HG03442 (cell line): Measurements from ENCODE around the gene ZNF583.

ENCODE experiments used
- ATAC-seq: cut with Tn5 transposase; IDR thresholded peaks from one replicate; pipeline ENCODE4 v1.9.1; 2021; ENCODE audit warnings: mild to moderate bottlenecking, moderate library complexity; ENCODE audit not compliant: unreplicated experiment

Gene ZNF583

DNA sequence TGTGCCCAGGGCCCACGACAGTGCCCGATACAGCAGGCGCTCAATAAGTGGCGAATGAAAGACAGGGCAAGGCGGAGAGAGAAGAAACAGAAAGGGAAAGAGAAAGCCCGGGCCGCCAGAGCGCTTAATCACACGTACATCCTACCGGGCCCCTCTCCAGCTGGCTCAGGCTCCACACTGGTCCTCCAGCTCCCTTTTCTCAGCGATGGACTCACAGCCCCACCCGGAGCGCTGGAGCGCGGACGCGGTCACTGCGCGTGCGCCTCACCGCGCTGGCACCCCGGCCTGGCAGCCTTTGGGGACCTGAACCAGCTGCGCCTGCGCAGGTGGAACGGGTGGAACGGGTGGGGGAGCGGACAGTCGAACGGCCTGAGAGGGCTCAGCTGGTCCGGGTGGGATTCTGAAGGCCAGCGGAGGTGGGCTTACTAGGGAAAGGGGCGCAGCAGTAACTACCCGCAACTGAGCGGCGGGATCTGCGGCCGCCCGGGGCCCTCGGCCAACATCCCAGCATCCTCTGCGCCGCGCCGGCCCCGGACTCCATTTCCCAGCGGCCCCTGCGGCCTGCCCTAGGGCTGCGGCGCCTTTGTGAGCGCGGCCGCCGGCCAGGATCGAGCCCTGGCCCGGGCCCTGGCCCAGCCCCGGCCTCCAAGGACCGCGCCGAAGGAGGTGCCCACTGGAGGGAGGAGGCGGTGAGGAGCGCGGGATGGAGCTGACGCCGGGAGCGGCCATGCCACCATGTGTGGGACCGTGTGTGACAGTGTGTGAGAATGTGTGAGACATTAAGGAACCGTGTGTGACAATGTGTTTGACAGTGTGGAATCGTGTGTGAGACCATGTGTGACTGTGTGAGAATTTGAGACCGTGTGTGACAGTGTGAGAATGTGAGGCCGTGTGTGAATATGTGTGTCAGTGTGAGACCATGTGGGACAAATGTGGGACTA, at the start of gene ZNF583:
Gene ZNF583 (plus strand): TSS at position 569 of the 941 bp plus-strand sequence. CDS start 2,783 bp downstream, outside the sequence.
- ATAC-seq = peak; percentile 78

DNA sequence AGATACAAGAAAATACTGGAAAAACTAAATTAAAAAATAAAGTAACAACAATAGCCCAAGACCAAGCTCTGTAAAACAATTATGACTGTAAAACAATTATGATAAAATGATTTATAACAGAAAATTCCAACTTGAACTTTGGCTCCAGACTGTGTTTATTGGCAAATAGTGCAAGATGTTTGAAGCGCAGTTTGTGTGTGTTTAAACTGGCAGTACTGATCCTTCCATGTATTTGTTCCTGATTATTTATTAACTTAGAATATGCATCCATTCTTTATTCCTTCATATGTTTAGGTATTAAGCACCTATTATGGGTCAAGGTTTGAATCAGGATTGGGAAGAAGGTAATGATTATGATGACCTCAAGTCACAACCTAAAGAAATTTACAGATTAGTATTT, 48.6 kb upstream of the ZNF583 start:
- no peak for ATAC-seq

DNA sequence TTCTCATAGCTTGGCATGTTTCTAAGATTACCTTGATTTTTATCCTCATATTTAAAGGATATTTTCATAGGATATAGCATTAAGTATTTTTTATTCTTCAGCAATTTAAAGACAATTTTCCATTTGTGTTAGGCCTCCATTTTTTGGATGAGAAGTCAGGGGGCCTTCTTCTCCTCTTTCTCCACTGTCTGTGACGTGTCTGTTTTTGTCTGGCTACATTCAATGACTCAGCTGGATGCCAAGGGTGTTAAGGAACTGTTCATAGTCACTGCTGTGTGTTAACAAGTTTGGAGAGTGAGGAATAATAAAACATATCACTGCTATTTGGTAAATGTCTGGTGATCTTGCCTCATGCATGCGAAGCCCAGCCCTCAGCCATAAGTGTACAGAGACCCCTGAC, 47.2 kb upstream of the ZNF583 start:
- no peak for ATAC-seq

DNA sequence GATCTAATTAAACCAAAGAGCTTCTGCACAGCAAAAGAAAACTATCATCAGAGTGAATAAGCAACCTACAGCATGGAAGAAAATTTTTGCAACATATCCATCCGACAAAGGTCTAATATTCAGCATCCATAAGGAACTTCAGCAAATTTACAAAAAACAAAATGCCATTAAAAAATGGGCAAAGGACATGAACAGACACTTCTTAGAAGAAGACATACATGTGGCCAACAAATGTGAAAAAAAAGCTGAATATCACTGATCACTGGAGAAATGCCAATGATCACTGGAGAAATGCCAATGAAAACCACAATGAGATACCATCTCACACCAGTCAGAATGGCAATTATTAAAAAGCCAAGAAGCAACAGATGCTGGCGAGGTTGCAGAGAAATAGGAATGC, 43.3 kb upstream of the ZNF583 start:
- ATAC-seq = no peak

DNA sequence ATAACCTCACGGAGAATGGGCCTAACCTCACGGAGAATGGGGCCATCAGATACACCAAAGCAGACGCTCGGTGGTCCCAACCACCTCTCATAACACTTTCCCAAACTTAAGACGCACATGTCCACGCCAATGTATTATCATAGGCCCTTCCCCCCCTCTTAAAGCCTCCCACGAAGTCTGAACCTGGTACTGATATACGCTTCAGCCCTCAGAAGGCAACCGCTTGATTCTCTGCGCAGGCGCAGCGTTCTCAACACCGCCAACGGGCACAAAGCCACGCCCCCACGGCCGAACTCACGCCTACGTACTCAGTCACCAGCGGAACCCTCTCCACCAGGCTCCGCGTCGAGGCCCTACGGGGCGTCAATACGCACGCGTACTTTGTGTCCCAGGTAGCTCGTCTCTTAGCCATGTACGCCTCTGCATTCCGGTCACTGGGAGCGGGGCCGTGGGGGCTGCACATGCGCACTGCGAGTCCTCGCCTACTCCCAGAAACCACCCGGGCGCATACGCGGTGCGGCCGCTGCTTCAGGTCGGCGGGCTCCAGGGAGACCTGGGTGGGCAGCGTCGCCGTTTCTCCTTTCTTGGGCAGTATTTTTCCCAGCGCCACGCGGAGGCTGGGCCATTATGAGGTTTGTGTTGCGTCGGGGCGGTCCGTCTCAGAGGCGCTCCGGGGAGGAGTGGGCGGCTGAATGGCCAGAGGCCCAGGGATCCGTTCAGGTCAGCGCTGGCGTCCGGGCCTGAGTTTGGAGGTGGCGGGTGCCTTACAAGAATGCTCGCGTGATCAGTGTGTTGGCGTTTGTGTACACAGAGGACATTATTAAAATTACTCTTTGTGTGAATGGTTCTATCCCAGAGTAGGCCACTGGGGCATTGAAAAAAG, 36.1 kb upstream of the ZNF583 start:
- ATAC-seq = peak; percentile 73

DNA sequence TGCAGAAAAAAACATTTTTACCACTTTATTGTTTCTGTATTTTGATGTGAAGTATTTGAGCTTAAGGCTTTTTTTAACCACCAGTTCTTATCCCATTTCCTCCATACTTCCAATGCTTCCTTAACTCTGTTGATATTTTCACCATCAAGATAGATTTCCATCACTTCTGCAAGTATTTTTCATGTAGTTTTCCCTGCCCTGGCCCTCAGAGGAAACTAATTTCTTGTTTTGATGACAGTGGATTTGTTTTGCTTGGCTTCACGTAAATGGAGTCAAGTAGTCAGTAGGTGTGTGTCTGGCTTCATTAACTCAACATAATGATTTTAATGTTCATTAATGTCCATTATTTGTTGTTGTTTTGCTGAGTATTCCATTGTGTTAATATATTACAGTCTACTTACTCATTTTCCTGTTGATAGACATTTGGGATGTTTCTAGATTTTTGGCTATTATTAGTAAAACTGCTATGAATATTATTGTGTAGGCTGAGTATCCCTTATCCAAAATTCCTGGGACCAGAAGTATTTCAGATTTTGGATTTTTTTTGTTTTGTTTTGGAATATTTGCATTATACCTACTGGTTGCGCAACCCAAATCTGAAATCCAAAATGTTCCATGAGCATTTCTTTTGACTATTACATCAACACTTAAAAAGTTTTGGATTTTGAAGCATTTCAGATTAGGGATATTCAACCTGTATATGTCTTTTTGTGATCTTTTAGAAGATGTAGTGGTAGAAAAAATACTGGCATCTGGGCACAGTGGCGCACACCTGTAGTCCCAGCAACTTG, 34.1 kb upstream of the ZNF583 start:
- no peak for ATAC-seq

DNA sequence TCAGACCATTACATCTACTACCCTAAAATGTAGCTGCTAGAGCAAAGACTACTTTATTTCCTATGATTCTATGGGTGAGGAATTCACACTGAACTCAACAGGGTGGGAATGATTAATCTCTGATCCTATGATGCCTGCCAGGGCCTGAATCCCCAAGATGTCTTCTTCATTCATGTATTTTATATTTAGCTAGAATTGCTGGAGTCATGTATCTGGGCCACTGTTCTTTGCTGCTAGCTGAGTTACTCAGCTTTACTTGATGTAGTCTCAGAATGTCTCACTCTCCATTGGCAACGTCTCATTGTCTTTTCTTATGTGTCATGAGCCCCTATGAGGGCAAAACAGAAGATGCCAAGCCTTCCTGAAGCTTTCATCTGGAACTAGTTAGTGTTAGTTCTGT, 31.9 kb upstream of the ZNF583 start:
- ATAC-seq = no peak

DNA sequence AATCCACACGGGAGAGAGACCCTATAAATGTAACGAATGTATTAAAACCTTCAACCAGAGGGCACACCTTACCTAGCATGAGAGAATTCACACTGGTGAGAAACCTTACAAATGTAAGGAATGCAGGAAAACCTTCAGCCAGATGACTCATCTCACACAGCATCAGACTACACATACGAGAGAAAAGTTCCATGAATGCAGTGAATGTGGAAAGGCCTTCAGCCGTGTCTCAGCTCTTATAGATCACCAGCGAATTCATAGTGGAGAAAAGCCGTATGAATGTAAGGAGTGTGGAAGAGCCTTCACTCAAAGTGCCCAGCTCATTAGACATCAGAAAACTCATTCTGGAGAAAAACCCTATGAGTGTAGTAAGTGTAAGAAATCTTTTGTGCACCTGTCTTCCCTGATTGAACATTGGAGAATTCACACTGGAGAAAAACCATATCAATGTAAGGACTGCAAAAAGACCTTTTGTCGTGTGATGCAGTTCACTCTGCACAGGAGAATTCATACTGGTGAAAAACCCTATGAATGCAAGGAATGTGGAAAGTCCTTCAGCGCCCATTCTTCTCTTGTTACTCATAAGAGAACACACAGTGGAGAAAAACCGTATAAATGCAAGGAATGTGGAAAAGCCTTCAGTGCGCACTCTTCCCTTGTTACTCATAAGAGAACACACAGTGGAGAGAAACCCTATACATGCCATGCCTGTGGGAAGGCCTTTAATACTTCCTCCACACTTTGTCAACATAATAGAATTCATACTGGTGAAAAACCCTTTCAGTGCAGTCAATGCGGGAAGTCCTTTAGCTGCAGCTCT, 26.8 kb upstream of the ZNF583 start:
- no peak for ATAC-seq

DNA sequence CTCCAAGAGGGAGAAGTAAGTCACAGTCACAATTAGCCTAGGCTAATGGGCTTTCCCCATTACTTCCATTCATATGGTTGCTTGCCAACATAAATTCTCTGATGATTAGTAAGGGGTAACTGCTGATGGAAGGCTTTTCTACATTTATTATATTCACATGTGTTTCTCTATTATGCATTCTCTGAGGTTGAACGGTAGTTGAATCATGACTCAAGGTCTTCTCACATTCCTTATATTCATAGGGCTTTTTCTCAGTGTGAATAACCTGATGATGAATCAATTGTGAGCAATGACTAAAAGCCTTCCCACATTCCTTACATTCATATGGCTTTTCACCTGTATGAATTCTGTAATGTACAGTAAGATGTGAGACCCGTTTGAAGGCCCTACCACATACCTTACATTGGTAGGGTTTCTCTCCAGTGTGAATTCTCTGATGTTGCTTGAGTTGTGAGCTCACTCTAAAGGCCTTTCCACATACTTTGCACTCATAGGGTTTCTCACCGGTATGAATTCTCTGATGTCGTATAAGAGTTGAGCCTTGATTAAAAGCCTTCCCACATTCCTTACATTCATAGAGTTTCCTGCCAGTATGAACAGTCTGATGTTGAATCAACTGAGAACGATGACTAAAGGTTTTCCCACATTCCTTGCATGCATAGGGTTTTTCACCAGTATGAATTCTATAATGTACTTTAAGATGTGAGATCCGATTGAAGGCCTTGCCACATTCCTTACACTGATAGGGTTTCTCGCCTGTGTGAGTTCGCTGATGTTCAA, 20.1 kb upstream of the ZNF583 start:
- ATAC-seq = no peak

DNA sequence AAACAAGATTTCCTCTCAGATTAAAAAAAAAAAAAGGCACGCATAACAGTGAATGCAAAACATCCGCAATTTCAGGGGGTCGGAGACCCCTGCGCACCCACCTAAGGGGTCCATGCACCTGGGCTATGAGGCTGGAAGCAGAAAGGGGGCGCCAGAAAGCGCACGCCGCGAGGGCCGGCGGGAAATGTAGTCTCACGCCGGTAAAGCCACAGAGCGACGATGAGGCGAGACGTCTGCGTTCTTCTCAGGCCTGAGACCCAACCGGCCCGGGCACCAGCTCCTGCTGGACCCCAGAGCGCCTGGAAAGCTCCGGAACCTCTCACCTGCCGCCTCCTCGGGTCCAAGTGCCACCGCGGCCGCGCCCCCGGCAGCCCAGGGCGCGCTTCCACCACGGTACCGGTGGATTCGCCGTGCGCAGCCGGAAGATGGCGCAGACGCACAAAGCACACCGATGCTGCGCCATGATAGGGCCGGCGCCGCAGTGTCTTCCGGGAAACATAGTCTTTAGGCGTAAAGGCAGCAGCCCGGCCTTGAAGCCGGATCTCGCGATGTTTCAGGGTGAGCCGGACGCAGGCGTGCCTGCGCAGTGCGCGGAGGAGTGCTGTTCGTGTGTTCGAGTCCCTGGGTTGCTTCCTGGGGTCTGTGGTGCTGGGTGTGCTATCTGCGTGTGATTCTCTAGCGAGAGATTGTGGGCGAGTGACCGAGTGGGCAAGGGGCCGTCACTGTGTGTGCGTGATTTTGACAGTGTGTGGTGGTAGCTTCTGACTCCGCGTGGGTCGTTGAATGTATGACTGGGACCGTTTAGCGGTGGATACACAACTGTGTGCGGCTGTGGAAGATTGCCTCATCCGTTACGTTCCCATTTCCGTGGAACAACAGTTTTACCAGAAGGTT, 10.8 kb upstream of the ZNF583 start, which contains the start of gene ZNF582:
Gene ZNF582 (minus strand): TSS at position 416 of the 894 bp plus-strand sequence. CDS start 1,782 bp downstream, outside the sequence.
- ATAC-seq = peak; percentile 97

DNA sequence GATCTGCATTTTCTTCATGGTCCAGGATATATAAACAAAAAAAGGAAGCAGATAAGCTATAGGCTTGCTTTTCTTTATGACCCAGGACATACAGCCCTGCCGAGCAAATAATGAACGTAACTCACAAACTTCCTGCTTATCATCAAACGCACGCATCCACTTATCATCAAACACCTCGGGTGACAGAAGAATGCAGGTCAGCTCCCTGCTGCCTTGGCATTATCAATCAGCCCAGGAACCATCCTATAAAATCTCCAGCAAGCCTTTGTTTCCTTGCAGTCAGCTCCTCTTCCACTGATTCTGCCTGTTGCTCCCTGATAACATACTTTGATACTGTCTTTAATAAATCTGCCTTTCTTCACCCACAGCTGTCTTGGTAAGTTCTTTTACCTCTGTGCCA, 5.3 kb upstream of the ZNF583 start:
- no peak for ATAC-seq

DNA sequence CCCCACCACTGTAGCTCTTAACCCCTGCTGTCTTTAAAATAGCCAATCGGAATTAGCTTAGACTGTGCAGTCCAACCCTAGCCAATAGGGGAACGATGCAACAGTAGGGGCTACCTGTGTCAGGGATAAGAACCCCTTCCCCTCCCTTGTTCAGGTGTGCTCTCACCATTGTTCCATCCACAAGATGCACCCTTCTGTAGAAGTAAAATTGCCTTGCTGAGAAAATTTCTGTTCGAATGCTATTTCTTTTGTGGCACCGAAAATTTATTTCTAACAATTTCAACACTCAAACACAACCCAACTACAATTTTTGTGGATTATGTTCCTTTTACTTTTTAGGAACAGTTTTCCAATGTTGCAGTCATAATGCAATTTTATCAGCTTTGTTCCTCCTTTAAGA, 3.6 kb upstream of the ZNF583 start:
- no peak for ATAC-seq

DNA sequence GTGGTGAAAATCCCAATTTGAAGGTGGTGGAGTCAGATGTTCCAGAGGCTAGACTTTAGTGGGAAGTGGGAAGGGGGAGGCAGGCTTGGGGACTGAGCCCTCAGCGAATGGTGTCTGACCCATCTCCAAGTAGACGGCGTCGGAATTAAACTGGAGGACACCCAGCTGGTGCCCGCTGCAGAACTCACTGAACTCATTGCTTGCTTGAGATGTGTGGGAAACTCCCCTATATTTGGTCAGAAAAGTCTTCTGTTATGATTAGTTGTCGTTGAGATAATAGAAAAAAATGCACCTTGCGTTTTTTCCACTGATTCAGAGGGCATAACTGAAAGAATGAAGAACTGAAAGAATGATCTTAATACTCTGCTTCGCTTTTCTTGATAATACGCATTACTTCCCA, 871 bp upstream of the ZNF583 start:
- ATAC-seq = no peak

DNA sequence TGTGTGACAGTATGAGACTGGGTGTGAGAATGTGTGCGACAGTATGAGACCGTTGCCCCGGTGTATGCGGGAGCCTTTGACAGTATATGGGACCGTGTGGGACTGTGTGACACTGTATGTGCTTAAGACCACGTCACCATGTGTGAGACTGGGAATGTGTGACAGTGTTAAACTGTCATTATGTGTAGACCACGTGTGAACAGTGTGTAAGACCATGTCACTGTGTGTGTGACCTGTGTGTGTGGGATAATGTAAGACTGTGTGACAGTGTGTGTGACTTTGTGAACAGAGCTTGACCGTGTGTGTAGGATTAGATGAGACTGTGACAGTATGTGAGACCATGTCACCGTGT, 549 bp downstream of the ZNF583 start:
- no peak for ATAC-seq

DNA sequence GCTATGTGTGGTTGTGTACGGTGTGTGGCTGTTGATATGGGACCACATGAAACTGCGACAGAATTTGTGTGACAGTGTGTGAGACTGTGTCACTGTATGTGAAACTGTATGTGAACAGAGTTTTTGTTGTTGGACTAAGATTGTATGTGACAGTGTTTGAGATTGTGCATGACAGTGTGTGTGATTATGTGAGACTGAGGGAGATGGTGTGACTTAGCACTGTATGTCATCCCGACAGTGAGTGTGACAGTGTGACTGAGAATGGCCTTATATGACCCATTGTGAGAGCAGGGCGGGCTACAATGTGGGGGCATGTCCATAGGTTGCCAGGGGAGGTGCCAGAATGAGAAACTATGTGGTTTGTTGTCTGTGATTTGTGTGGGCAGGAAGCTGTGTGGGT, 930 bp downstream of the ZNF583 start:
- ATAC-seq = no peak

DNA sequence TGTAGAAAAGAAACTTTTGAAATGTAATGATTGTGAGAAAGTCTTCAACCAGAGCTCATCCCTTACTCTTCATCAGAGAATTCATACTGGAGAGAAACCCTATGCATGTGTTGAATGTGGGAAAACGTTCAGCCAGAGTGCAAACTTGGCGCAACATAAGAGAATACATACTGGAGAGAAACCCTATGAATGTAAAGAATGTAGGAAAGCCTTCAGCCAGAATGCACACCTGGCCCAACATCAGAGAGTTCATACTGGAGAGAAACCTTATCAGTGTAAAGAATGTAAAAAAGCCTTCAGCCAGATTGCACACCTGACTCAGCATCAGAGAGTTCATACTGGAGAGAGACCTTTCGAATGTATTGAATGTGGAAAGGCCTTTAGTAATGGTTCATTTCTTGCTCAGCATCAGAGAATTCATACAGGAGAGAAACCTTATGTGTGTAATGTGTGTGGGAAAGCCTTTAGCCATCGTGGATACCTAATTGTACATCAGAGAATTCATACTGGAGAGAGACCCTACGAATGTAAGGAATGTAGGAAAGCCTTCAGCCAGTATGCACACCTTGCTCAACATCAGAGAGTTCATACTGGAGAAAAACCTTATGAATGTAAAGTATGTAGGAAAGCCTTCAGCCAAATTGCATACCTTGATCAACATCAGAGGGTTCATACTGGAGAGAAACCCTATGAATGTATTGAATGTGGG, 19.3 kb downstream of the ZNF583 start:
- ATAC-seq = no peak

DNA sequence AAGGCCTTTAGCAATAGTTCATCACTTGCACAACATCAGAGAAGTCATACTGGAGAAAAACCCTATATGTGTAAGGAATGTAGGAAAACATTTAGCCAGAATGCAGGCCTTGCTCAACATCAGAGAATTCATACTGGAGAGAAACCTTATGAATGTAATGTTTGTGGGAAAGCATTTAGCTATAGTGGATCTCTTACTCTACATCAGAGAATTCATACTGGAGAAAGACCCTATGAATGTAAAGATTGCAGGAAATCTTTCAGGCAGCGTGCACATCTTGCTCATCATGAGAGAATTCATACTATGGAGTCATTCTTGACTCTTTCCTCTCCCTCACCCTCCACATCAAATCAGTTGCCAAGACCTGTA, 19.8 kb downstream of the ZNF583 start:
- ATAC-seq = no peak
